HG03097 (cell line): Measurements from ENCODE around the gene RGL2.
A peak's percentile ranks its signal among the peaks of the same experiment; 100 is the strongest.
"Not testable (repeated sequence)": the region's sequence is repeated elsewhere in the genome, so short reads cannot be mapped to it uniquely, and the experiment has no call there.

Experiments used
- ATAC-seq: cut with Tn5 transposase; IDR thresholded peaks from one replicate; pipeline ENCODE4 v1.9.1; 2021; ENCODE audit not compliant: unreplicated experiment, low FRiP score

The RGL2 gene

DNA sequence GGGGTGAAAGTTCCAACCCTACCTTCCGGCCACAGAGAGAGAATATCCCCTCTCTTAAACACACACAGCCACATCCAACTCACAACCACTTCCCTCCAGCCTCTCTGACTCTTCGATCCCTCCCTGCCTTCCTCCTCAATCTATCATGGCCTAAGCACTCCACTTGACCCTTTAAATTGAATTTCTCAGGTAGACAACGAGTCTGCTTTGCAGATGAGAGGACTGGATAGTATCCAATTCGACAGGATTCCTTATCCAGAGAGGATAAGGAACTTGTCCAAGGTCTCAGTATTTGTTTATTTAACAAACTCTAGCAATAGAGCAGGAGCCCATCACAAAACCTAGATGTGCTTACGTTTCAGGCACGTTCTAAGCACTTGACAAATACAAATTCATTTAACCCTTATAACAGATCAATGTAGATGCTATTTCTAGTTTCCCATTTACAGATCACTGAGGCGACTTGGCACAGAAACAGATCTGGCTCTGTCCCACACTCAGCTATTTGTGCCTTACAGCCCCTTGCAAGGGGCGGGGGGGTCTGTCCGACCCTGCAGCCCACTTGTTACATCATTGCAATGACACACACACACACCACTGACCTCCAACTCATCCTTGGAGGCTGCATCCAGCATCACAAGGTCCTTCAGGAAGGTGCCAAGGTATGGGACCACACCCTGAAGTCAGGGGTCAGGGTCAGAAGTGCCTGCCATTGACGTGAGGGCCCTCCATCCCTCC is 4.5 kb downstream of the RGL2 start:
- no peak for ATAC-seq

DNA sequence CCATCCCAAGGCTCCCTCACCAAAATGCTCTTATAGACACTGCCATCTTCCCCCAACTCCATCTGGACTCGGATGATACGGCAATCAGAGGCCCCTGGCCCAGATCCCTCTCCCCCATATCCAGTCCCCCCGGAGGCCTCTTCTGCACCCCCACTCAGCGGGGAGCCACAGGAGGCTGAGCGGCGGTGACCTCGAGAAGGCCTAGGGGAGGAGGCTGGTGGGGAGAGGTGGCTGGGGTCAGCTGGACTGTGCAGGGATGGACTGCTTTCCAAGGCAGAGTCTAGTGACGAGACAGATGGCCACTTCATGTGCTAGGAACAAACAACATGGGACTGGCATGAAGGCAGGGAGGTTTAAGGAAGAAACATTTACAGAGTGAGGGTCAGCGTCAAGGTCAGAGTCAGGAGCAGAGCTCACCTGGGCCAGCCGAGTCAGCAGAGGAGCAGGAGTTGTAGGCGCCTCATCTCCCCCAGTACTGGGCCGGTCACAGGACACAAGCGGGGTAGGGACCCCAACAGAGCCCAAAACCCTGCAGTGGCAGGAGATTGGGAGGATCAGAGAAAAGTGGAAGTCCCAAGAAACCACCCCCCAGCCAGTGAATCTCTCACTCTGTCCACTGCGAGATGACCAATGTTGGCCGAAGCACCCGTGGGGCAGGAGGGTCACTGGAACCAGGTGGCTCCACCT is 5.6 kb downstream of the RGL2 start:
- ATAC-seq: no peak

DNA sequence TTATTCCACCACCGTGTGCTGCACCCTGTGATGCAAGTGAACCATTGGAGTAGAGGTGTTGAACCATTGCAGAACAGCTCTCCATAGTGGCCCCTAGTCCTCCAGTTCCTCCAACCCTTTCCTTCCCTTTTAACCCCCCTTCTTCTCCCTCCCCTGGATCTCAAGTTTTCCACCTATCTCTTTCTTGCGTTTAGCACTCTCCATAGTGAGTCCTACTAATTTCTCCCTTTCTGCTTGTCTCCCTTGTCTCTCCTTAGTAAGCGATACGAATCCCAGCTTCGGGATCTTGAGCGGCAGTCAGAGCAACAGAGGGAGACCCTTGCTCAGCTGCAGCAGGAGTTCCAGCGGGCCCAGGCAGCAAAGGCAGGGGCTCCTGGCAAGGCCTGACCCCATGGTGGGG is 8.3 kb downstream of the RGL2 start:
- no peak for ATAC-seq

DNA sequence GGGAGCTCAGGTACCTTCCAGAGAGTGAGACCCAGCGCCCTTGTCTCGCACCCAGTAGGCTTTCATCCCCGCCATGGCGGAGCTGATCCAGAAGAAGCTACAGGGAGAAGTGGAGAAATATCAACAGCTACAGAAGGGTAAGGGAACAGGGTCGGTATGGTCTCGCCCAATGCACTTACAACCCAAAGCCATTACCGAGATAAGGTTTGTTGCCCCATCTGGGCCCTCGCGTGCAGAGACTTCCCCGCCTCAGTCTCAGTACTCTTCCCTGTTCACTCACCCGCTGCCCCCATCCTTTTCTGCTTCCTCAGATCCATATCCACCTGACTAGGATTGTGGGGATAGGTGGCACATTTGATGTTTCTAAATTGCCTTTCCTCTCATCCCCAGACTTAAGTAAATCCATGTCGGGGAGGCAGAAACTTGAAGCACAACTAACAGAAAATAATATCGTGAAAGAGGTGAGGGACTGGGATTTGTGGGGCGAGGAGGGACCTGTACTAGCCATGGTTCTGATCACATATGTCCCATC is 8.9 kb downstream of the RGL2 start:
- no peak for ATAC-seq

DNA sequence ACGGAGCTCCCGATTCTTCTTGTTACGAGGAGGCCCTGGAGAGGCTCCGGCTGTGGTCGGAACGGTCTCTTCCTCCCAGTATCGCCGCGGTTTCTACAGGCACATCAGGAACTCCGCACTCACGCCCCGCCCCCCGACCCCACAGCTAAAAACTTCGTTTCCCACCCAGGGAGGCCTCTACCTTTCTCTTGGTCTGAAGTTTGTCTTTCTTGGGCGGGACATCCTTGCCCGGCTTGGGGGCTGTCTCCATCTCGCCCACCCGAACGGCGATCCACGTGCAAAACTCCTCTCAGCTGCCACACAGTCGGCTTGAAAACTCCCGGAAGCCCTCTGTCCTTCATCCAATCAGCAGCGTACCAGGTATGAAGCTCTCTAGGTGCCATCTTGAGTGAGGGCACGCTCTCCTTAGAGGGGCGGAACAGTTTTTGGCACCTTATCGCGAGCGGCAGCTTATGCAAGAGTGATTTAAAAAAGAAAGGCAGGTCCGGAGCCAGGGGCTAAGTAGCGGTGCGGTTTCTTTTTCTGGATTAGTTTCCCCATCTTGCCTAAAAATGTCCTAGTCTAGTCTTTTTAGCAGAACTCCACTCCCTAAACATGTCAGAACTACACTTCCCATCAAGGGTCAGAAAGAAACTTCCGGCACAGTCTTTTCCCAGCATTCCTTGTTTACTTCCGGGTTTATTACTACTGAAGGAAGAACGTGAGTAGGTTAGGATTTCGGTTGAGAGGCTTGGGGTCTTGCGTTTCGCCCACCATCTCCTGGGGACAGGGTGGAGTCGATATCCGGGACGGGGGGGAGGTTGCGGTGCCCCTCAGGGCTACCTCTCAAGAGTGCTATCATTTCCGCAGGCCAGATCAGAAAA is 9.6 kb downstream of the RGL2 start, which contains the start of the genes PFDN6 and WDR46:
Gene PFDN6, plus strand, starts transcription at position 681 of the 863 bp plus-strand sequence. CDS start 256 bp downstream, outside the sequence.
Gene WDR46, minus strand, starts transcription at position 319 of the 863 bp plus-strand sequence. Its CDS starts 69 bp downstream, at position 250.
- ATAC-seq: peak; percentile 65

DNA sequence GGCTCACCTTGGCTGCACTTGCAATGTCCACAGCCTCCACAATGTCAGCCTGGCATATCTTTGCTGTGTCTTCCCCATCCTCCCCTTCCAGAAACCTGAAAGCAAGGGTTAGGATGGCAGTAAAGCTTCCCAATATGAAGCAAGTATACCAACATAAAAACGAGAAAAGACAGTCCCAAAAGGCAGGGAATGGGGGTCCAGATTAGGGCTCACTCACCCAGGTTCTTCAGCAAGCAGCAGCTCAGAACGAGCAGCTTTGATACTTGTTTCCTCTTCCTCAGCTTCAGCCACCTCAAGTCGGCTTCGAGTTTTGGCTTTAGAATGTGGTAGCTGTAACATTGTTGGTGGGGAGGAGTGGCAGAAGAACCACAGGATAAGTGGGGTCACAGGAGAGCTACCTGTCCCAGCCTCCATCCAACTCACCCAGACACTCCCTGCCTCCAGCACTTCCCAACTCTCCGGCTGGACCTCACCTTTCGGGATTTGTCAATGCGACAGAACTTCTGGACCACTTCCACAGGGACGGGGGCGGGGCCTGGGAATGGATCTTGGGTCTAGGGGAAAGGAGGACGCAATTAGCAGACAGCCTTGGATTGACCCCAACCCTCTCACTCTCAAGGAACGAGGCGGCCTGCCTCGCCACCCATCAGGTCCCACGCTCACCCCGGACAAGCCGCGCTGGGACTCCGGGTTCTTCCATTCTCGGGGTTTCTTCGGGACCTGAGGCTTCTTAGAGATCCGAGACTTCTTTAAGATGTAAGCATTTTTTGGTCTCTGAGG is 10.4 kb downstream of the RGL2 start:
- ATAC-seq: no peak

DNA sequence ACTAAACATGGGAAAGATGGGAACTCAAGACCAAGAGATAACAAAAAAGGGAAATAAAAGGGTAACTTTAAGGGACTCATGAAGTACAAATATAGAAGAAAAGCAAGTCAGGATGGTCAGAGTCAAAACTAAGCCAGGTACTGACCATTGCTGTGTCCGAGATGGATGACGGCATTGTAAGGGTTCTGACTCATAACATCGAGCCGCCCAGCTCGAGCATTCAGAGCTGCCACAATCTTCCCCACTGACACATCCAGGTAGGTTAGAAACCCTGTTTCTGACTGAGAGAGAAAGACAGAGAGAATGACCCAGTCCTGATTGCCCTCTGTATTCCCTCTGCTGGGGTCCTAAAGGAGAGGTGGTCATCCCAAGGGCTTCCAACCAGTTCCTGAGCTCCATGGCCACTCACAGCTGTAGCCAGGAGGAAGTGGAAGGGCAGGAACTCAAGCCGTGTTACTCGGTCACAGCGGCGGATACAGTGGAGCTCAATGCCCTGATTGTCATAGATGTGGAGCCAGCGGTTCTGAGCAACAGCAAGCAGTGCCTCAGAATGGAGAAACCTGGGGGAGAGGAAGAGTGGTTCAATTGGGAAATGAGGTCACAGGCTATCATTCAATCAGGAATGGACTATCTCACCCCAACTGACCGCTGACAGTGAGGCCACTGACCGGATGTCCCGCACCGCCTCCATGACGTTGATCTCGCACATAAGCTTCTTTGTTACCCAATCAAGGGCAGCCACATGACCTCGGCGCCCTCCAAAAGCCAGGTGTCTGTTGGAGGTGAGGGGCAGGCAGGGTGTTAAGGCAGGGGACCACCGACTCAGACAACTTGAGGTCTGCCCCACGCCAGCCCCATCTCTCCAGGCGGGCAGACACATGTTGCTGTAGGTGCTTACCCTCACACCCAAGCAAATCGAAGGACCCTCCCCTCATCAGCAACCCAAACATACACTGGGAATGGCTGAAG is 11.5 kb downstream of the RGL2 start:
- no peak for ATAC-seq

DNA sequence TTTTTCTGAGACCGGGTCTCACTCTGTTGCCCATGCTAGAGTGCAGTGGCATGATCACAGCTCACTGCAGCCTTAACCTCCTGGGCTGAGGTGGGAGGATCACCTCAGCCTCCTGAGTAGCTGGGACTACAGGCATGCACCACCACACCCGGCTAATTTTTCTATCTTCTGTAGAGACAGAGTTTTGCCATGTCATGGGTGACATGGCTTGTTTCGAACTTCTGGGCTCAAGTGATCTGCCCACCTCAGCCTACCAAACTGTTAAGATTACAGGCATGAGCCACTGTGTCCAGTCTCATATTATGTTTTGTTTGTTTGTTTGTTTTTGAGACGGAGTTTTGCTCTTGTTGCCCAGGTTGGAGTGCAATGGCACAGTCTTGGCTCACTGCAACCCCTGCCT is 13.5 kb downstream of the RGL2 start:
- ATAC-seq: not testable (repeated sequence)

DNA sequence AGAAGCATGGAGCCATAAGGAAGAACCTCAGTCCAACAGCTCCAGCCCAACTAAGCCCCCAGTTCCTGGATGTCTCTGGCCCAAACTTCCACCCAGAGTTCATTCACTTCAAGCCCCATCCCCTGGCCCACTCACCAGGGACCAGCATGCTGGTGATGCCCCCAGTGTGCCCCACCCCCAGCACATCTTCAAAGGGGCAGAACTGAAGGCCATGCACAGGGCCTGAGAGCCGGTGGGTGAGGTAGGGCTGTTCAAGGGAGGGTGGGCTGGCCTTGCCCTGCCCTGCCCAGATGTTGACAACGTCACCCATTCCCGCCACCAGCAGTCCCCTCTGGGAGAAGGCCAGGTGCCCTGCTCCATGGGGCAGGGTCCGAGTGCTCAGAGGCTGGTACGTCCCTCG is 18.2 kb downstream of the RGL2 start:
- ATAC-seq: no peak

DNA sequence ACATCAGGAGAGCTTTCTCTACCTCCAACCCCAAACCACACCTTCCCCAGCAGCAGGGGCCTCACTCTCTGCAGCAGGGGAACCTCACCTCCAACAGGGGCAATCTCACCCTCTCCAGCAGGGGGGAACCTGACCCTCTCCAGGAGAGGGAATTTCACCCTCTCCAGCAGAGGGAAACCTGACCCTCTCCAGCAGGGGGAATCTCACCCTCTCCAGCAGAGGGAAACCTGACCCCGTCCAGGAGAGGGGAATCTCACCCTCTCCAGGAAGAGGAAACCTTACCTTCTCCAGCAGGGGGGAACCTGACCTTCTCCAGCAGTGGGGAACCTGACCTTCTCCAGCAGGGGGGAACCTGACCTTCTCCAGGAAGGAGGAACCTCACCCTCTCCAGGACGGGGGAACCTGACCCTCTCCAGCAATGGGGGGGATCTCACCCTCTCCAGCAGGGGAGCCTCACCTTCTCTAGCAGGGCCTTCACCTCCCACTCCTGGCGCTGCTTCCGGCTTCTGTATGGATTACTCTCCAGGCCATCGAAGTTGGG is 18.7 kb downstream of the RGL2 start:
- ATAC-seq: no peak

DNA sequence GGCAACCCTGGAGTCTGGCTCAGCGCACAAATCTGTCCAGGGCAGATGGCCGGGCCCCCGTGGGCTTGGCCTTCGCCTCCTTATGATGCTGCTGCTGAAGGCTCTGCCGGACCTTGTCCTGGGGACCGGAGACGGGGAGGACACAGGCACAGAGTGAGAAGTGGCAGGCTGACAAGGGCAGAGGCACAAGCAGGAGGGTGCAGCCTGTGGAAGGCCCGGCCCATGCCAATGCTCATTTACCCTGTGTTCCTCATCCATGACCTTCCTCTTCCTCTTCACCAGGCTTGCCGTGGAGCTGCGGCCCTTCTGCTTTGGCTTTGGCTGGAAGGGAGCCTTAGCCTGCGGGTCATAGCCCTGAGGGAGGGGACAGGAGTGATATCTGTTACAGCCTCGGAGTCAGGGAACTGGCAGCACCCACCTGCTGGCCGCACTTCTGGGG is 19.5 kb downstream of the RGL2 start:
- no peak for ATAC-seq

DNA sequence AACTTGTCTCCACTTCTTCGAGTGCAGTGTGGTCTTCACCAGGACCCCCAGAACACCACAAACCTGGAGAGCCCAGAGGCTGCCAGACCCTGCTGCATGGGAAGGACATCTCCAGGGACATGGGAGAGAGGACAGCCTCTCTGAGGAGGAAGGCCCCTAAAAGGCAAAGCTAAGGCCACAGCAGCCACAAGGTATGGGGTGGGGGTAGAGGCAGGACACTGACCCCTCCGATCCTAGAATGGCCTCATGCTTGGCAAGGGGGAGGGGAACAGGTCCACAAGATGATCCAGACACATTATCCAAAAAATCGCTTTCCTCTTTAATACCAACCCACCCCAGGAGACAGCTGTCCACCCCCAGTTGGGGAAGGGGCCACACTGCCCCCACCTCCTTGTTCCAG is 19.9 kb downstream of the RGL2 start:
- no peak for ATAC-seq

DNA sequence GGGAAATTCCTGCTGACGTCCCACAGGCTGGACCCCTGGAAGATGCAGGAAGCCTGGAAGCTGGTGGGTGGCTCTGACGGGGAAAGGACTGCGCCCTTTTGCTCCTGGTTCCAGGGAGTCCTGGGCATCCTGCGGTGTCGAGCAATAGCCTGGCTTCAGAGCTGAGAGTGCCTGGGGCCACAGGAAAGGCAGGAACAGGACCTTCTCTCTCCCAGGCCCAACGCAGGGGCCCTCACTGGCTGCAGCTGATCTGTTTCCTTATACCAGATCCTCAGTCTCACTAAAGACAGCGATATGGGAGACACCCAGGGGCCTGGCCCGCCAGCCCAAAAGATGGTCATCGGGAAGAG is 20.4 kb downstream of the RGL2 start:
- no peak for ATAC-seq

DNA sequence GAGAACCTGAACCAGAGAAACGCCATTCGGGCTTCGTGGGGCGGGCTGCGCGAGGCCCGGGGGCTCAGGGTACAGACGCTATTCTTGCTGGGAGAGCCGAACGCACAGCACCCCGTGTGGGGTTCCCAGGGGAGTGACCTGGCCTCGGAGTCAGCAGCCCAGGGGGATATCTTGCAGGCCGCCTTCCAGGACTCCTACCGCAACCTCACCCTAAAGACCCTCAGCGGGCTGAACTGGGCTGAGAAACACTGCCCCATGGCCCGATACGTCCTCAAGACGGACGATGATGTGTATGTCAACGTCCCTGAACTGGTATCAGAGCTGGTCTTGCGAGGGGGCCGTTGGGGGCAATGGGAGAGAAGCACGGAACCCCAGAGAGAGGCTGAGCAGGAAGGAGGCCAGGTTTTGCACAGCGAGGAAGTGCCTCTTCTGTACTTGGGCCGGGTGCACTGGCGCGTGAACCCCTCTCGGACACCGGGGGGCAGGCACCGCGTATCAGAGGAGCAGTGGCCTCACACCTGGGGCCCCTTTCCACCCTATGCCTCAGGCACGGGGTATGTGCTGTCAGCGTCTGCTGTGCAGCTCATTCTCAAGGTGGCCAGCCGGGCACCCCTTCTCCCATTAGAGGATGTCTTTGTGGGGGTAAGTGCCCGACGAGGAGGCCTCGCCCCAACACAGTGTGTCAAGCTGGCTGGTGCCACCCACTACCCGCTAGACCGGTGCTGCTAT is 20.9 kb downstream of the RGL2 start:
- ATAC-seq: no peak

DNA sequence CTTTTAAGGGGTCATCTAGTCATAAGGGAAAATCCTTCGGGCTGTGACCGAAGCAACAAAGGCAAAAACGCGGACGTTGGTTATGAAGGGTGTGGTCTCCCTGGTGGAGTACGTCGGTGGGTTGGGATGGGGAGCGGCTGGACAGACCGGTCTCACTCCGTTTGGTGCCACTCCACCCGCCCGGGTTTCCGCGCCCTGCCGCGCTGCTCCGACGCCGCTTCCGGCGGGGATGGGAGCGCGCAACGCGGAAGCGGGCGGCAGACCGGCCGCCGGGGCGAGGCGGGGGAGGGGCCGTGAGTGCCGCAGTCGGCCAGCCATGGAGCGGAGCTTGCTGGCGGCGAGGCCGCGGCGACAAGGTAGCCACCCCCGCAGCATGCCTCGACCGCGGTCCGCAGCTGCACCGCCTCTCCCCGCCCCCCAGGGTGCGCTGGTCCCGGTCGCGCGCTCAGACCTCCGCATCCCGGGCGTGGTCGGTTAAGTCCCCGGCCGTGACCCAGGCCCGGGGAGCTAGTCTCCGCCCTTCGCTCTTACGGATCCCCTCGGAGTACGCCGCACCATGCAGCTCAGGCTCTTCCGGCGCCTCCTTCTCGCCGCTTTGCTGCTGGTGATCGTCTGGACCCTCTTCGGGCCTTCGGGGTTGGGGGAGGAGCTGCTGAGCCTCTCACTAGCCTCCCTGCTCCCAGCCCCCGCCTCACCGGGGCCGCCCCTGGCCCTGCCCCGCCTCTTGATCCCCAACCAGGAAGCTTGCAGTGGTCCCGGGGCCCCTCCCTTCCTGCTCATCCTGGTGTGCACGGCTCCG is 21.7 kb downstream of the RGL2 start, which contains the start of gene B3GALT4:
Gene B3GALT4, plus strand, starts transcription at position 260 of the 799 bp plus-strand sequence. Its CDS starts 297 bp downstream, at position 557.
- ATAC-seq: peak; percentile 39

DNA sequence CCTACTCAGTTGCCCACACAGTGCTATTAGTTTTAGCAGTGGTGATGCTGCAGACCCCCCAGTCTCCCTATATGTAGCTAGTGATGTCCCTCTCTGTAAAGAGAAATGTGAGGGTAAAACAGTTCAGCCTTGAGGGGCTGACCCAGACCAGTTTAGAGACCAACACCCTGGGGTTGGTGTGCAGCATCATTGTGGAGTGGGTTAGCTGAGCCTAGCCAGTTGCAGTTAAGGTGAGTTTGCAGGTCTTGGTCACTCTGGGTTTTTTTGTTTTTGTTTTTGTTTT is 22.2 kb downstream of the RGL2 start:
- ATAC-seq: no peak
